Activated CD8-positive, alpha-beta memory T cell treated with anti-CD3 and anti-CD28 coated beads for 4 hours (primary cell): Measurements from ENCODE around the gene CLCN4.

Experiments used
- DNase-seq, 2 donors: peaks; one replicate each; pipeline ENCODE4 v3.0.0-alpha.2; 2020; ENCODE audit warnings: low read depth in 2 of 2

The CLCN4 gene

GRCh38 chrX:10167573-10167972 is 10.8 kb downstream of the CLCN4 start:
- no peak for DNase-seq

- no peak for DNase-seq
These were observed 11.5 kb downstream of the CLCN4 start for GRCh38 chrX:10168226-10168625.

- no peak for DNase-seq
These were observed 12.4 kb downstream of the CLCN4 start for GRCh38 chrX:10169175-10169574.

GRCh38 chrX:10171249-10171648 is 14.5 kb downstream of the CLCN4 start:
- no peak for DNase-seq

- no peak for DNase-seq
These were observed 16.1 kb downstream of the CLCN4 start for GRCh38 chrX:10172877-10173276.

GRCh38 chrX:10173331-10173900 is 16.6 kb downstream of the CLCN4 start:
- DNase-seq, result no peak

GRCh38 chrX:10174051-10174450 is 17.3 kb downstream of the CLCN4 start:
- DNase-seq, result no peak

- no peak for DNase-seq
These were observed 18.0 kb downstream of the CLCN4 start for GRCh38 chrX:10174810-10175209.

- no peak for DNase-seq
These were observed 18.6 kb downstream of the CLCN4 start for GRCh38 chrX:10175319-10175871.

GRCh38 chrX:10176121-10177003 is 19.6 kb downstream of the CLCN4 start:
- no peak for DNase-seq

- no peak for DNase-seq
These were observed 20.2 kb downstream of the CLCN4 start for GRCh38 chrX:10177004-10177396.

GRCh38 chrX:10177601-10178000 is 20.8 kb downstream of the CLCN4 start:
- no peak for DNase-seq

- DNase-seq, result no peak
These were observed 22.2 kb downstream of the CLCN4 start for GRCh38 chrX:10178866-10179463.

GRCh38 chrX:10183760-10184159 is 27.0 kb downstream of the CLCN4 start:
- no peak for DNase-seq

- DNase-seq, result no peak
These were observed 27.6 kb downstream of the CLCN4 start for GRCh38 chrX:10184411-10184810.

- no peak for DNase-seq
These were observed 29.6 kb downstream of the CLCN4 start for GRCh38 chrX:10186355-10186754.

- DNase-seq, result no peak
These were observed 30.6 kb downstream of the CLCN4 start for GRCh38 chrX:10187421-10187820.

GRCh38 chrX:10189317-10190268 is 32.8 kb downstream of the CLCN4 start:
- DNase-seq, result peak; percentile 44

- DNase-seq, result no peak
These were observed 33.6 kb downstream of the CLCN4 start for GRCh38 chrX:10190367-10190766.

- no peak for DNase-seq
These were observed 36.8 kb downstream of the CLCN4 start for GRCh38 chrX:10193587-10193986.

- no peak for DNase-seq
These were observed 38.6 kb downstream of the CLCN4 start for GRCh38 chrX:10195425-10195824.

- DNase-seq, result no peak
These were observed 39.2 kb downstream of the CLCN4 start for GRCh38 chrX:10195947-10196346.
